ENCODE measurements around the gene OR8B8.
"Not testable (repeated sequence)": the region's sequence is repeated elsewhere in the genome, so short reads cannot be mapped to it uniquely, and the experiment has no call there.

The OR8B8 gene

DNA sequence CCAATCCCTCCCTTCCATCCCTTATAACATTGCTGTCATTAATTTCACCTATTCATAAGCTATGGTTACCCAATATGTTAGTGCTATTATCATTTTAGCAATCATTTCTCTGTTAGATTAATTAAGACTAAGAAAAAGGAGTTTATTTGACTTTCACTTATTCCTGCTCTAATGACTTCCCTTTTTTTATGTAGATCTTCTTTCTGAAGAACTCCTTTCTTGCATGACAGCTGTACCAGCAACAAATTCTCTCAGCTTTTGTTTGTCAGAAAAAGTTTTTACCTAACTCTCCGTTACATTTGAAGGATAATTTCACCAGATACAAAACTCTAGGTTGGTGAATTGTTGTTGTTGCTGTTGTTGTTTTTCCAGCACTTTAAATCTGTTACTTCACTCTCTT, 28.6 kb upstream of the OR8B8 start:
- no peak for TF ChIP-seq TAF1 (IDR thresholded peaks at IDR 0.05; ENCODE audit: low read depth, low read length)
- no peak for TF ChIP-seq PAX5 (IDR thresholded peaks at IDR 0.05; ENCODE audit: insufficient read depth, low read length, severe bottlenecking)
- TF ChIP-seq POLR2A (IDR thresholded peaks at IDR 0.05; ENCODE audit: low read depth, low read length), result no peak
- TF ChIP-seq SPI1 (IDR thresholded peaks at IDR 0.05; ENCODE audit: low read depth, low read length), result no peak
- no peak for DNase-seq (ENCODE audit: insufficient read length, low spot score)
- FAIRE-seq, result no peak

DNA sequence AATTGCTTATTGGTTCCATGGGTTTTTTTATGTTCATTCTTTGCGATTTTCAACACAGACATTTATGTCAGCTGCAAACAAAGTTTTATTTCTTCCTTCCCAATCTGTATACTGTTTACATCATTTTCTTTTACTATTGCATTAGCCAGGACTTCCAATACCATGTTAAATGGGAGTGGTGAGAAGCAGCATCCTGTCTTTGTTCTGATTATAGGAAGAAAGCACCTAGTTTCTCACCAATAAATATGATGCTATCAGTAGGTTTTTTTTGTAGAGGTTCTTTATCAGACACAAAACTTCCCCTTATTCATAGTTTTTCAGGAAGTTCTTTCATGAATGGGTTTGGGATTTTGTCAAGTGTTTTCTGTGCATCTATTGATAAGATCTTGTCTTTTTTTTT, 28.0 kb upstream of the OR8B8 start:
- FAIRE-seq (no peak), DNase-seq (ENCODE audit: insufficient read length, low spot score) (no peak)
- TF ChIP-seq POU2F2 (IDR thresholded peaks at IDR 0.05; ENCODE audit: low read depth, low read length) (no peak), TAF1 (IDR thresholded peaks at IDR 0.05; ENCODE audit: low read depth, low read length) (no peak), POLR2A (IDR thresholded peaks at IDR 0.05; ENCODE audit: low read depth, low read length) (no peak), POLR2AphosphoS5 (IDR thresholded peaks at IDR 0.05; ENCODE audit: low read depth, low read length) (no peak), SPI1 (IDR thresholded peaks at IDR 0.05; ENCODE audit: low read depth, low read length) (no peak), PAX5 (IDR thresholded peaks at IDR 0.05; ENCODE audit: insufficient read depth, low read length, severe bottlenecking) (no peak)

DNA sequence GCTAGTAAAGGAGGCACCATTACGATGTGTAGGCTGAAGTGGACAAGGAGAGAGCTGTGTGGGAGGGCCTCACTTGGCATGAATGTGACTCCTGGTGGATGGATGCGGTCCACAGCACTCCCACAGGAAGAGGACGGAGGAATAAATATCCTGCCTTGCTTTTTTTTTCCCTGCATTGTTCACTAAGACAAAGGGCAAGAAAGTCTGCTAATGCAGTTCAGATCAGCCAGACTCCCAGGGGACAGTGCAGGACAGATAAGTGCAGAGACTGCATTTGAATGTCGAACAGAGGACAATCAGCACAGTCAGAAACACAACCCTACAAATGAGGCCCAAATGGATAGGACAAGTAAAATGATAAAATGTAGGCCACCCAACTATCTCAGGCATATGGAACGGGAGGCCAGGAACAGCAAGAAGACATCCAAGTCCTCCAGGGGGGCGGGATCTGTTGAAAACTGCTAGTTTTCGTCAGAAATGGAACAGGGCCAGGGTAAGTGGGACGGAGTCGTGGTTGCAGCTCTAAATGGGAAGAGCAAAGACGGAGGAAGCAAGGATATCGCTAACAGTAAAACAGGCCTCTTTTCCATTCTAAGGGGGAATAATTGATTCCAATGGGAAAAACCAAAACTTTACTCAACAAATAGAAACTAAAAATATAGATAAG, 25.2 kb upstream of the OR8B8 start:
- FAIRE-seq (no peak), DNase-seq (ENCODE audit: insufficient read length, low spot score) (no peak)
- TF ChIP-seq SPI1 (IDR thresholded peaks at IDR 0.05; ENCODE audit: low read depth, low read length), result no peak
- TF ChIP-seq POLR2A (IDR thresholded peaks at IDR 0.05; ENCODE audit: low read depth, low read length), result no peak
- TF ChIP-seq PAX5 (IDR thresholded peaks at IDR 0.05; ENCODE audit: insufficient read depth, low read length, severe bottlenecking), result no peak
- TF ChIP-seq POLR2AphosphoS5 (IDR thresholded peaks at IDR 0.05; ENCODE audit: low read depth, low read length), result no peak

DNA sequence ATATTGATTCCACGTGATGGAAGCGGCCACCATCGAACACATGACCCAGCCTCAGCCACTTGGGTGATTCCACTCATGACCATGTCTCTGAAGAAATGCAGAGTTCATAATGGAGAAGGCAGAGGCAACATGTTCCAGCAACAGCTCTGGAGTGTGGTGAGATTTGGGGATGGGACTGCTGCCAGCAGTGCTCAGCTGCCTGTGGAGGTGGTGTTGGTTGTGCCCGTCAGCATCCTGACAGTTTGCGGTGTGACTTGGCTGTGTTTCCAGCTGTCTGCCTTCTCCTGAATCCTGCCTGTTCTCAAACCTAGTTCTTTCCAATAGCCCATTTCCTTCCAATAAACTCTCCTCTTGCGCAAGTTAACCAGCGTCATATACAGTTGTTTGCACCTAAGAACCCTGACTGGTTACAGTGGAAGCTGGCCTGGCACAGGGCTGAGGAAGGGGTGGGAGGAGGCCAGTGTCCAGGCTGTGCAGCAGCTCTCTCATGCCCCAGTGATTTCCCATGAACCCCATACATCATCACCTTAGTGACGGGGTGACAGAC, 22.0 kb upstream of the OR8B8 start:
- DNase-seq (ENCODE audit: insufficient read length, low spot score) (no peak), FAIRE-seq (no peak)
- TF ChIP-seq TAF1 (IDR thresholded peaks at IDR 0.05; ENCODE audit: low read depth, low read length) (no peak), POLR2AphosphoS5 (IDR thresholded peaks at IDR 0.05; ENCODE audit: low read depth, low read length) (no peak), POLR2A (IDR thresholded peaks at IDR 0.05; ENCODE audit: low read depth, low read length) (no peak), POU2F2 (IDR thresholded peaks at IDR 0.05; ENCODE audit: low read depth, low read length) (no peak), SPI1 (IDR thresholded peaks at IDR 0.05; ENCODE audit: low read depth, low read length) (no peak), PAX5 (IDR thresholded peaks at IDR 0.05; ENCODE audit: insufficient read depth, low read length, severe bottlenecking) (no peak)

DNA sequence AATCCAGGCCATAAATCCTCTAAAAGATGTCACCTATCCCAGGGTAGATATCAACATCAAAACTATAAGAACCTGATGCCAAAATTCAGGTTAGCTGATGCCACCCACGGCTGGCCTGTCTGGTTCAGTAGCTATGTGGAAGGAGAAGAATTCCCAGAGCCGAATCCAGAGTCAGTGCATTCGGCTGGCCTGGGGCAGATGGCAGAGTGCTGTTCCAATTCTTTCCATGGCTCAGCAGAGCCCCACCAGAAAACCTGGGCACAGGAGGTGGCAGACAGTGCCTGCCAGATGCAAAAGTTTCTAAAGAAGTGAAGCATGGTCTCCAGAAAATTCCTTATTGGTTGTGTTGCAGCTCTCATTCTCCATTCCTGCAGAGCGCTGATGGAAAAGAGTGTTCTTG, 19.9 kb upstream of the OR8B8 start:
- no peak for TF ChIP-seq SPI1 (IDR thresholded peaks at IDR 0.05; ENCODE audit: low read depth, low read length)
- TF ChIP-seq PAX5 (IDR thresholded peaks at IDR 0.05; ENCODE audit: insufficient read depth, low read length, severe bottlenecking), result no peak
- no peak for TF ChIP-seq POLR2A (IDR thresholded peaks at IDR 0.05; ENCODE audit: low read depth, low read length)
- TF ChIP-seq POU2F2 (IDR thresholded peaks at IDR 0.05; ENCODE audit: low read depth, low read length), result no peak
- no peak for TF ChIP-seq TAF1 (IDR thresholded peaks at IDR 0.05; ENCODE audit: low read depth, low read length)
- TF ChIP-seq POLR2AphosphoS5 (IDR thresholded peaks at IDR 0.05; ENCODE audit: low read depth, low read length), result no peak
- no peak for FAIRE-seq

DNA sequence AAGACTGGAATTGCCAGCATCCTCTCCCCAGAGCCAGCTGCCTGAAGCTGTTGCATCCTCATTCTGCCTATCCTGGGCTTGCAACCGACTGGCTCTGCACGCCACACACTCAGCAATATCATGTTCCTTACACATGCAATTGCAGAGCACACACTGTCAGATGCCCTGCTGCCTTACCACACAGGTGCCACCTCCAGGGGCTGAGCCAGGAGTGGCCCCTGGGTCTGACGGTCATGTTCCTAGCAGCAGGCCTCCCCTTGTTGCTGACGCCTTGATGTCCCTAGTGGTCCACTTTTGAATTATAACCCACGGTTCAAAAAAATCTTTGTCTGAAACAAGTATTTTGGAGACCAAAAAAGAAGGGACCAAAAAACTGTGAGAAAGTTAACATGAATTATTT, 18.5 kb upstream of the OR8B8 start:
- no peak for DNase-seq (ENCODE audit: insufficient read length, low spot score)
- FAIRE-seq, result no peak
- TF ChIP-seq POLR2AphosphoS5 (IDR thresholded peaks at IDR 0.05; ENCODE audit: low read depth, low read length) (no peak), POU2F2 (IDR thresholded peaks at IDR 0.05; ENCODE audit: low read depth, low read length) (no peak), PAX5 (IDR thresholded peaks at IDR 0.05; ENCODE audit: insufficient read depth, low read length, severe bottlenecking) (no peak), POLR2A (IDR thresholded peaks at IDR 0.05; ENCODE audit: low read depth, low read length) (no peak), SPI1 (IDR thresholded peaks at IDR 0.05; ENCODE audit: low read depth, low read length) (no peak), TAF1 (IDR thresholded peaks at IDR 0.05; ENCODE audit: low read depth, low read length) (no peak)

More for the DNA sequence above, 19.9 kb upstream of the OR8B8 start:
- DNase-seq (ENCODE audit: insufficient read length, low spot score), result no peak

DNA sequence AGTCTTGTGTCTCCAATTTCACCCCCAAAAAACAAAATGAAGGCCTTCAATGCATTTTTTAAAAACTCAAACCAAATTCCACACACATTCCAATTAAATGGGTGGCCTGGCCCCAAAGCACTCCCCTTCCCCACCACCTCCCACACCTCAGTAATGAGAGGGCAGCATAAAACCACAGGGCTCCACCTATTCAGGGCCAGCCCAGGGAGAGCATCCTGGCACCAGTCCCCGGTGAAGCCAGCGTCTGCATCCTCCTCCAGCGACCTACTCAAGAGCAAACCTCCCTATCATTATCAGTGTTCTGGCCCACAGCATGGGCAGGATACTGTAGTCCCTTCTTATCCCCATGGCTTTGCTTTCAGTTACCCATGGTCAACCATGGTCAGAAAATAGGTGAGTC, 17.8 kb upstream of the OR8B8 start:
- no peak for FAIRE-seq
- DNase-seq (ENCODE audit: insufficient read length, low spot score), result no peak
- TF ChIP-seq PAX5 (IDR thresholded peaks at IDR 0.05; ENCODE audit: insufficient read depth, low read length, severe bottlenecking) (no peak), POLR2AphosphoS5 (IDR thresholded peaks at IDR 0.05; ENCODE audit: low read depth, low read length) (no peak), POU2F2 (IDR thresholded peaks at IDR 0.05; ENCODE audit: low read depth, low read length) (no peak), TAF1 (IDR thresholded peaks at IDR 0.05; ENCODE audit: low read depth, low read length) (no peak), POLR2A (IDR thresholded peaks at IDR 0.05; ENCODE audit: low read depth, low read length) (no peak), SPI1 (IDR thresholded peaks at IDR 0.05; ENCODE audit: low read depth, low read length) (no peak)

DNA sequence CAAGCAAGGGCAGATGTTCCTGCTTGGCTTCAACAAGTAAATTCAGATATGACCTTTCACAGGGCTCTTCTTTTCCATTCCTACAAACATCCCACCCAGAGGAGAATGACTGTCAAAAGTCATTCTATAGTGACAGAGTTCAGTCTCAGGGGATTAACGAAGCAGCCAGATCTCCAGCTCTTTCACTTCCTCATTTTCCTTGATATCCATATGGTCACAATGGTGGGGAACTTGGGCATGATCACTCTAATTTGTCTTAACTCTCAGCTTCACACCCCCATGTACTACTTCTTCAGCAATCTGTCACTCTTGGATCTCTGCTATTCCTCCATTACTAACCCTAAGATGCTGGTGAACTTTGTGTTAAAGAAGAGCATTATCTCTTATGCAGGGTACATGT, 15.0 kb upstream of the OR8B8 start:
- DNase-seq (ENCODE audit: insufficient read length, low spot score) (no peak), FAIRE-seq (no peak)
- TF ChIP-seq PAX5 (IDR thresholded peaks at IDR 0.05; ENCODE audit: insufficient read depth, low read length, severe bottlenecking), result no peak
- TF ChIP-seq SPI1 (IDR thresholded peaks at IDR 0.05; ENCODE audit: low read depth, low read length), result peak; percentile 45; the same call in 1 of the 2 replicates

DNA sequence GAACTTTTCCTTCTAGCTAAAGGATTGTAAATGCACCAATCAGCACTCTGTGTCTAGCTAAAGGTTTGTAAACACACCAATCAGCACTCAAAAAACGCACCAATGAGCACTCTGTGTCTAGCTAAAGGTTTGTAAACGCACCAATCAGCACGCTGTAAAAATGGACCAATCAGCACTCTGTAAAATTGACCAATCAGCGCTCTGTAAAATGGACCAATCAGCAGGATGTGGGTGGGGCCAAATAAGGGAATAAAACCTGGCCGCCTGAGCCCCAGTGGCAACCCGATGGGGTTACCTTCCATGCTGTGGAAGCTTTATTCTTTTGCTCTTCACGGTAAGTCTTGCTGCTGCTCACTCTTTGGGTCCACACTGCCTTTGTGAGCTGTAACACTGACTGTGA, 13.9 kb upstream of the OR8B8 start:
- DNase-seq (ENCODE audit: insufficient read length, low spot score); FAIRE-seq: not testable (repeated sequence)

DNA sequence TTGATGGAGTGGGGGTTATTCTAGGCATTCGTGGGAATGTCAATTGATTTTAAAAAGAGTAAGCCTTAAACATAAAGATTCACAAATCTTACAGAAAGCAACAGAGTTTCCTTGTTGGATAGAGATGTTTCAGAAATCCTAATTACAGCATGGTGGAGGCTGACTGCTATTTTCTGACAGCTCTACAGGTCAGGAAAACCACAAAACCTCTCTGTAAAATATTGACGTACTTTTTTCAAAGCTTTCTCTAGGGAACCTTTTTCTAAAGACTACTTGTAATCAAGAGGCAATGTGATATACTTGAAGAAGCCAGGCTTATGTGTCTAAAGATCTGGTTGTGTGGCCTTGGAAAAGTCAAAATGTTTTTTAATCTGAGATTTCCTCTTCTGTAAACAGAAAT, 9.1 kb upstream of the OR8B8 start:
- no peak for FAIRE-seq
- TF ChIP-seq PAX5 (IDR thresholded peaks at IDR 0.05; ENCODE audit: insufficient read depth, low read length, severe bottlenecking), result no peak
- TF ChIP-seq POLR2AphosphoS5 (IDR thresholded peaks at IDR 0.05; ENCODE audit: low read depth, low read length), result no peak
- no peak for TF ChIP-seq POLR2A (IDR thresholded peaks at IDR 0.05; ENCODE audit: low read depth, low read length)
- no peak for TF ChIP-seq SPI1 (IDR thresholded peaks at IDR 0.05; ENCODE audit: low read depth, low read length)
- no peak for TF ChIP-seq TAF1 (IDR thresholded peaks at IDR 0.05; ENCODE audit: low read depth, low read length)
- TF ChIP-seq POU2F2 (IDR thresholded peaks at IDR 0.05; ENCODE audit: low read depth, low read length), result no peak
- DNase-seq (ENCODE audit: insufficient read length, low spot score), result no peak

Data from GM12891 (cell line).